Erythroblast (primary cell): ENCODE measurements around the gene IGLON5.

ENCODE experiments used
- DNase-seq, 2 experiments: peaks; one replicate each; lab custom pipeline; 2025; lab: John Stamatoyannopoulos, UW
- GATA1 ChIP-seq: IDR thresholded peaks from 2 replicates; pipeline ENCODE4 v1.6.1; 2011; ENCODE audit warnings: low read depth, mild to moderate bottlenecking, control low read depth, low read length, moderate library complexity
- POLR2A ChIP-seq: IDR thresholded peaks from 2 replicates; pipeline ENCODE4 v1.6.1; 2011; ENCODE audit warnings: mild to moderate bottlenecking, low read length

IGLON5 gene

DNA sequence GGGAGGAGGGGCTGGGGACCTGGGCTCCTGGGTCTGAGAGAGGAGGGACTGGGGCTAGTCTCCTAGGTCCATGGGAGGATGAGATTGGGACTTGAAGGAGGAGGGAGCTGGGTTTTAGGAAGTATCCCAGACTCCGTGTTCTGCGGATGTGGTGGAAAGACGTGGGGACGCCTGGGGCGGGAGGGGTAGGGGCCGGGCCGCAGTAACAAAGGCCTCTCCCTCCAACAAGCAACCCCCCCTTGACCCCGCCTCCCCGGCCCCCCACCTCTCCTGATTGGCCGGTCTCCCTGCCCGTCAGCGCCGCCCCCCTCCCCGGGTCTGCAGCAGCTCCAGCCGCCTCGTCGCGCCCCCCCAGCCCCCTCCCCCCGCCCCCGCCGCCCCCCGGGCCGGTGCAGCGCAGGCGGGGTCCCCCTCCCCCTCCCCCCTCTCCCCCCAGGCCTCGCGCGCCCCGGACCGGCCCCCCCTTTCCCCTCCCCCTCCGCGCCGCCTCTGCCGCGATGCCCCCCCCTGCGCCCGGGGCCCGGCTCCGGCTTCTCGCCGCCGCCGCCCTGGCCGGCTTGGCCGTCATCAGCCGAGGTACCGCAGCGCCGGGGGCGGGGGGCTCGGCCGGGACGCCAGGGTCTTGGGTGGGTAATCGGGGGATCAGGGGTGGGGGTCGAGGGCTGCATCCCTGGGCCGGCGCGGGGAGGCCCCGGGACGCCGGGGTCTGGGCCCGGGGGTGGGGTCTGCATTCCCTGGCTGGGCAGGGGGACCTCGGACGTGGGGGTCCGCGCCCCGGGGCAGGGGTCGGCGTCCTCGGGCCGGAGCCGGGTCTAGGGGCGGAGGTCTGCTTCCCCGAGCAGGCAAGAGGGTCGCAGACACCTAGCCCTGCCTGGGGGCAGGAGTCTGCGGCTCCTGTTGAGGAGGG, at the start of gene IGLON5:
TSS of gene IGLON5 (plus strand) at position 294 of the 907 bp plus-strand sequence. CDS start at position 498, 204 bp downstream.
- DNase-seq: no peak
- TF ChIP-seq GATA1 (no peak), POLR2A (no peak)

DNA sequence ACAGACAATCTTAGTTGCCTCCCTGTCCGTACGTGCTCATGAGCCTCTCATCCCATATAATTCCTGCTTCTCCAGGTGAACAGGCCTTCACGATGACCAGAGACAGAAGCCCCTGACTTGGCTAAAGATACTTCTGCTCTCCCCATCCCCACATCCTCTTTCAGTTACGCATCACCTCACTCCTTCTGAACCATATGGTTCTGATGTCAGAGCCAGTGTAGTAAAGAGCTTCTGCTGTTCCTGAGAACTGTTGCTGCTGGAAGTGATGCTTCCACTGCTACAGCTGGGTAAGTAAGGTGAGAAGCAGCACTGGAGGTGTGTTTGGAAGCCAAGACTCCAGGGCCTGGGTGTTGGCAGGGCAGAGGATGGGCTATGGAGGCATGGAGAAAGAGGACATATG, 47.6 kb upstream of the IGLON5 start:
- no peak for DNase-seq
- TF ChIP-seq POLR2A (no peak), GATA1 (no peak)

DNA sequence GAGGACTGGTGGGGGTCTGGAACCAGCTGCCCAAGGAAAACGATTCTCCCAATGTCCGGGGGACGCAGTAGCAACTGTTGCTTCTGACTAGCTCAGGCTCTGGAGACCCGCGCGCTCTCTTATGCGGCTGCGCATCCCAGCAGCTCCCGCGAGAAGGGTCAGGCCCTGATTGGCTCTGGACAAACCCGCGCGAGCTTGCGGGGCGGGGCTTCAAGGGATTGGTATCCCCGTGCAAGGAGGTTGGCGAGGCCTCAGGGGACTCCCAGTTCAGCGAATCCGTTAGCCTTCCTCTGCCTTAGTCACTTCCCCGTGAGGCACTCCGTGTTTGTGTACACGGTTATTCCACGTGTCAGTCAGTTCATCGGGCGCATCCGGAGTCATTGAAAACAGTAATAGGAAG, 40.4 kb upstream of the IGLON5 start:
- TF ChIP-seq GATA1: no peak
- TF ChIP-seq POLR2A: no peak
- DNase-seq: no peak

DNA sequence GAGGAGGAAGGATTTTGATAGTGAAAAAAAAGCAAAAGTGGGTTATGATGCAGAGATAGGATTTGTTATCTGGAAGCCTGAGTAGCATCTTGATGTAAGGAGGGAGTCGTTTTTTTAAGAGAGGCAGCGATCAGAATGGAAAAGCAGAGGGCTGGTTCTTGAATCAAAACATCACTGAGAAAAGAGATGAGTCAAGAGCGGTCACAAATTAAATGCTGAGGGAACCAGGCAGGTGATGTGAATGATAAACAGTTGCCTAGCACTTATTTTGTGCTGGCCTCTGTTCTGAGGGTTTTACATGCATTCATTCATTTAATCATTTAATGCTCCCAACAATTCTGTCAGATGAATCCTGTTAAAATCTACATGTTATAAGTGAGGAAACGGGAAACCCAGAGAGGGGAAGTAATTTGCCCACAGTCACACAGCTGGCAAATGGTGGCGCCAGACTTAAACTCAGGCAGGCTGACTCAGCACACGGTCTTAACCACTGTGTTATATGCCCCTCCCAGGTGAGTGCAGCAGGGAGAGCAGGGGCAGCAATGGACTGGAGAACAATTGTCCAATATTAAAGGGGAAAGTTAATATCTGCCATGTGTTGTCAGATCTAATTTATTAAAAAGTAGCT, 39.1 kb upstream of the IGLON5 start:
- DNase-seq: no peak
- TF ChIP-seq GATA1: no peak
- no peak for TF ChIP-seq POLR2A

DNA sequence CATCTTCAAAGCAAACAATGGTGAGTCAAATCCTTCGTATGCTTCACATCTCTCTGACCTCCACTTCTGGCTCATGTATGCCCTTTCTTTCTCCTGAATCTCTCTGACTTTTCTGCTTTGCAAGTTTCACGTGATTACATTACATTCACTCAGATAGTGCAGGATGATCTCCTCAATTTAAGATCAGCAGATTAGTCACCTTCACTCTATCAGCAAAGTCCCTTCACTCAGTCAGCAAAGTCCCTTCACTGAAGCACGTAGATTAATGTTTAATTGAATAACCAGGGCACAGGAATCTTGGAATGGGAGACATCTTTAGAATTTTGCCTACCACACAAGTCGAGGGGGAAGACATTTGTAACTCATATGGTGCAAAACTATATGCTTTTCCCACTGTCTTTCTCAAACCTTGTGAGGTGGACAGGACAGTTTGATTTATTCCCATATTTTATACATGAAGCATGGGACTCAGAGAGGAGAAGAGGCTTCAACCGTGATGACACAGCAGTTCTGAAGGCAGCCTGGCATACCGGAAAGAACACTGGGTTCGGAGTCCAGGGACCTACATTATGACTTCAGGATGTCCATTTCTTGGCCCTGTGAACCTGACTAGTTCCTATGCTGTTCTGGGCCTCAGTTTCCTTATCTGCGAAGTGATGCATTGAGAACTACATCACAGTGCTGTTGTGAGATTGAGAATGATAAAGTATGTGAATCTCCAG, 37.2 kb upstream of the IGLON5 start:
- no peak for DNase-seq

DNA sequence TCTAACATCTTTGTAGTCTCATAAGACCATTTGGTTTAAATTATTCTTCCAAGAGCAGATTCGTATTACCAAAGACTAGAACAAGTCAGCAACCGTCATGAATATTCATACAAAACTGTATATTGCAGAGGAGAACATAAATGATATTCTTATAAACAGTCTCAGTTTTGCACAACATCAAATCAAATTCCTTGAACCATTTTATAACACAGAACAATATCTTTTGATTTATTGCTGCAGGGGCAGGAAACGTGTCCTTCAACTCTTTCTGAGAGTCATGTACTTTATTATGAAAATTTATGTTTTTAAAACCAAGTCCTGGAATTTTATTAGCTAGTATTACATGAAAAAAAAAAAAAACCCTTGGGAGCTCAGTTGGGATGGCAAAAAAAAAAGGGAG, 34.3 kb upstream of the IGLON5 start:
- TF ChIP-seq POLR2A (no peak), GATA1 (no peak)
- no peak for DNase-seq

More for the DNA sequence above, 37.2 kb upstream of the IGLON5 start:
- no peak for TF ChIP-seq GATA1
- TF ChIP-seq POLR2A: no peak

DNA sequence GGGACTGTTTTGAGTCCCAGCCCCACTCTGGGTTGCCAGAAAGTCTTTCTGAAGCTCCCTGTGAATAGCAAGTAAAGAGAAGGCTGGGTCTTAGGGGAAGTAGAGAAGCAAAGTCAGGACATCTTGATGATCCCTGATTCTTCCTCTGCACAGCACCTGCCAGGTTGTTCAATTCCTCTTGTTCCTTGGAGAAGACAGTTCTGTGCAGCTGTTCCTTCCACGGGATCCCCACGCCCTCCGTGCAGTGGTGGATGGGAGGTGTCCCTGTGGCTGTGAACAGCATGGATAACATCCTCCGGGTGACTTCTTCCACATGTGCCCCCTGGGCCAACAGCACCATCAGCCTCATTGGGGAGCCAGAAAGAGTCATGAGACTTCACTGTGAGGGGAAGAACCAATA, 29.1 kb upstream of the IGLON5 start:
- TF ChIP-seq POLR2A (no peak), GATA1 (no peak)
- no peak for DNase-seq

DNA sequence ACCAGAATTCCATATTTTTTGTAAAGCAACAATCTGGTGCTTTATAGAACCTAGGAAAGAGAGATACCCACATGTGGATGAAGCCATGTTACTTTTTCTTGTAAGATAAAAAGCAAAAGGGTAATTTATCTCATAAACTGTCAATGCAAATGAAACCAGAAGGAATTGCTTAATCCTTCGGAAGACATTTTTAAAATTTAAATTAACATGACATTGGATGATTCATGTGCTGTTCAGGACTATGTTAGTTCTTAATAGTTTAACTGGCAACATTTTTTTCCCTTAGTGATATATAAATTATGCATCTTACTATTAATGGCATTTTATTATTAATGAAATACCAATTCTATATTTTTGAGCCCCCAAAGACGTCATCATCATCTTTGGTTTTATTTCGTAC, 25.8 kb upstream of the IGLON5 start:
- DNase-seq: no peak
- TF ChIP-seq POLR2A (no peak), GATA1 (no peak)

DNA sequence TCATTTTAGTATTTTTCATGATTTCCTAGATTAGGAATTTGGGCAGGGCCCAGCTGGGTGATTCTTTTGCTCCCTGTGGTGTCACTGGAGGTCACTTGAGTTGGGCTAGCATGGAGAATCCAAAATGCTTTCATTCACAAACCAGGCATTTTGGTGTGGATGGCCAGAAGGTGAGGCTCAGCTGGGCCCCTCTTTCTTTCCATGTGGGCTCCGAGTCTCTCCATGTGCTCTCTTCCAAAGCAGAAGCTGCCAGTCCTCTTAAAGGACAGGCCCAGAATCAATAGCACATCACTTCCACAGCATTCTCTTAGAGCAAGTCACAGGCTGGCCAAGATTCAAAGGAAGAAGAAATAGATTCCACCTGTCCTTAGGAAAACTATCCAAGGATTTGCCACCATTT, 21.8 kb upstream of the IGLON5 start:
- no peak for DNase-seq
- TF ChIP-seq POLR2A (no peak), GATA1 (no peak)

DNA sequence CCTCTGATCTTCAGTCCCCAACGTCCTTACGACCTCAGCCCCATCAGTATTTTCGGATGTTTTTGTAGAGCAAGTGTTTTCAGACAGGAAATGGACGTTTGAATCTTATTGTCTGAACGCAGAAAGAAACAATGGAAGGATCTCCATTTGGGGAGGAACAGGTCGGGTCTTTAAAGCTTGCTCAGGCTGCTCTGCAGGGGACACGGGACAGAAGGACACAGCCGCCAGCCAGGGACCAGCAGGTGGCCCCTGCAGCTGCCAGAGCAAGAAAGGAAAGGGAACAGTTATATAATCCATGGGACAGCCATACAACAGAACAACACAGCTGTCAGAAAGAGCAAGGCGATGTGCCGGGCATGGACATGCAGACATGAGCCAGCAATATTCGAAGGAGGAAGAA, 18.5 kb upstream of the IGLON5 start:
- TF ChIP-seq POLR2A (no peak), GATA1 (no peak)
- no peak for DNase-seq

DNA sequence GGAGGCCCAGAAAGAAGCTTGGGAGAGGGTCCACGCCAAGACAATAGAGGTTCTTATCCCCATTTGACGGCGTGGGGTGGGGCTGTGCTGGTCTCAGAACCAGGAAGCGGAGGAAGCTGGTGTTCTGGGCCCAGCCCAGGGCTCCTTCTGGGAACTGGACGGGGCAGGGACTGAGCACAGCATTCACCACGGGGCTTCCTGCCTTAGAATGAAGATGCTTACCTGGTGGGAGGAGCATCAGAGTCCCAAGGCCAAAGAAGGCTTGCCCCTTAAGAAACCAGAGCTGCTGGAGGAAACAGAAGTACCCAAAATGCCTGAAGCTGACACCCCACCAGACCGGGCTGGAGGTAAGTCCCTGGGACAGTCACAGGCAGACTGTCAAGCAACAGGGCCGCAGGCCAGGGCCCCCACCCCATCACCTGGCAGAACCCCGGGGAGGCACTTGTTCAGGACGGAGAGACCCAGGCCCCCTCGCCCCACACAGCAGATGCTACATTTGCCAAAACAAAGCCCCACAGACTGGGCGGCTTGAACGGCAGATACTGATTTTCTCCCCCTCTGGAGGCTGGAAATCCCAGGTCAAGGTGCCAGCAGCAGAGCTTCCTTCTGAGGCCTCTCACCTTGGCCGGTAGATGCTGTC, 17.8 kb upstream of the IGLON5 start:
- TF ChIP-seq GATA1: no peak
- no peak for TF ChIP-seq POLR2A
- DNase-seq: no peak

DNA sequence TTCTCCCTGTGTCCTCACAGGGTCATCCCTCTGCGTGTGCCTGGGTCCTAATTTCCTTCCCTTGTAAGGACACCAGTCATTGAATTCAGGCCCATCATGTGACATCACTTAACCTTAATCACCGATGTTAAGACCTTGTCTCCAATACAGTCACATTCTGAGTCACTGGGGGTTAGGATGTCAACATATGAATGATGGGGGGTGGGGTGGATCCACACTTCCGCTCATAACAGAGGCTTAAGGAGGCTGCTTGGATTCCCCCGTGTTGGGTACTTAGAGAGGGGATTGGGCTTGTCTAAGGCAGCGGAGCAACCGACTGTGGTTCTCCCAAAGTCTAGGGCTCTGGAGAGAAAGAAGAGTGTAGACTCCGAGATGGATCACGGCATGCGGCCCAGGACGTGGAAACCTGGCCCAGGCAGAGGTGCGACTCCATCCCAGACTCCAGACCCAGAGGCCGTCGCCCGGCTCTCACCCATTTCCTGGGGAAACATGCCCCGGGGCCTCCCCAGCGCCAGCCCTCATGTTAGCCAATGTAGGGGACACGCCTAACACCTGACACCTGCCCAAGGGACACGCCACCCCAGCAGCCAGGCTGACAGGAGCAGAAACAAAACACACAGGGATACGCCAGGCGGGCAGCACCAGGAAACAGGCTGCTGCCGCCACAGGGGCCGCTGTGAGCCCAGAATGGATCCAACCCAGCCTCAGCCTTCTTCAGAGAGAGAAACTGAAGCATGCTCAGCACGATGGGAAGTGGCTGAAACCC, 17.1 kb upstream of the IGLON5 start:
- DNase-seq: no peak
- TF ChIP-seq POLR2A (no peak), GATA1 (no peak)

DNA sequence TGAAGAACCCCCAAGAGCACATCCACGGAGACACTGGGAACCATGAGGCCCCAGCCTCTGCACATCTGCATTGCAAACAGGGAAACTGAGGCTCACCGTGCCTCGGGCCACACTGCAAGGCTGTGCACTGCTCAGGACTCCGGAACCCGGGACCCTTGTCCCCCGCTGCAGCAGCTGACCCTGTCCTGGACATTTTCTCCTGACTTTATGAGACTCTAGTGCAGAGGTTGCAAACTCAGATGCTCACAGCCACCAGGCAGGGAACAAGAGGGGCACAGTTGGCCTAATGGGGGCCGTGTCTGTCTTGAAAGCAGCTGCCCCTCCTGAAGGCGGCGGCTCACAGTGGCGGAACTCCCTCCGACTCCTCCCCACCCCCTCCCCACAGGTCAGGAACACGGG, 16.5 kb upstream of the IGLON5 start:
- TF ChIP-seq POLR2A (no peak), GATA1 (no peak)
- no peak for DNase-seq
